ENCODE data around the gene PPP1R14B. TPM values are rescaled to one million over a fixed set of nuclear protein-coding genes. Genes with fewer than 3 reads are reported as not detected.

The PPP1R14B gene
- total RNA-seq, 2 experiments from 2014 or later, result 178 to 197 TPM

- peaks cover 50% of the 10 kb centered on the region for H3K4me1 Mint-ChIP-seq (ENCODE audit: low read depth)
- H3K9me3 Mint-ChIP-seq (ENCODE audit: insufficient read depth), result no peaks in the 10 kb centered on the region
- no peaks in the 10 kb centered on the region for H3K27me3 Mint-ChIP-seq (ENCODE audit: low read depth)
- ChIA-PET POLR2A (interaction anchor here (1.0 to 1.2 kb wide), 2 partner anchors 9 to 28 kb away, joined by 4 read pairs; partner anchors contain the start of genes NUDT22 and TRPT1), CTCF (interaction anchor here (0.6 to 1.9 kb wide), 4 partner anchors 9 to 69 kb away, joined by 3 to 6 read pairs (median 4); partner anchors contain the start of genes NUDT22 and TRPT1)
- peaks cover 34% of the 10 kb centered on the region for H3K36me3 Mint-ChIP-seq (ENCODE audit: low read depth)
- no peak for DNase-seq
- peak overlapping the region; percentile 81 for H3K27ac Mint-ChIP-seq
- H3K4me3 Mint-ChIP-seq, result peak overlapping the region; percentile 91
- no peak for ATAC-seq
These were observed 11.1 kb downstream of the PPP1R14B start for GRCh38 chr11:64235437-64236161.

DNA sequence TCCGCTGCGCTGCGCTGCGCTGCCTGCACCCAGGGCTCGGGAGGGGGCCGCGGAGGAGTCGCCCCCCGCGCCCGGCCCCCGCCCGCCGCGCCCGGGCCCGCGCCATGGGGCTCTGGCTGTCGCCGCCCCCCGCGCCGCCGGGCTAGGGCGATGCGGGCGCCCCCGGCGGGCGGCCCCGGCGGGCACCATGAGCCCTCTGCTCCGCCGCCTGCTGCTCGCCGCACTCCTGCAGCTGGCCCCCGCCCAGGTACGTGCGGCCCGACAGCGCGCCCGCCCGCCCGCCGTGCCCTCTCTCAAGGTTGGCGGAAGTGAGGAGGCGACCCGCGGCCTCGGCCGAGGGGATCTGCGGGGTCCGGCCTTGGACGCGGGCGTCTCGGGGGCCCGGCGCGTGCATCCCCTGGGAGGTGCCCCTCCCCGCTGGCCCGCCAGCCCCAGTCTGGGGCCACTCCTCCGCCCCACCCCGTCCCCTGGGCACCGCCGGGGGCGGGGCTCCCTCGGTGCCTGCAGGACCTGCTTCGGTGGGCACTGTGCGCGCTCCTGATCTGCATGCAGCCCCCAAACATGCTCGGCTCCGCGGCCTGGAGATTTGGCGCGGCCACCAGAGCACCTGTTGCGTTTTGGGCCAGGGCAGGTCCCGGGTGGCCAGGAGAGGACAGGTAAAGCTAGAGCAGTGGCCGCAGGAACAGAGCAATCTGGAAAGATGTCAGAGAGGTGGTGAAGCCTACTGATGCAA lies 11.9 kb downstream of the PPP1R14B start:
- ChIA-PET CTCF (interaction anchor here (1.9 kb wide), 1 partner anchor 8 kb away, joined by 6 read pairs; the partner anchor contains the start of genes NUDT22 and TRPT1), POLR2A (interaction anchor here (1.2 kb wide), 1 partner anchor 27 kb away, joined by 4 read pairs; no protein-coding TSS in a partner anchor)
- Mint-ChIP-seq H3K36me3 (ENCODE audit: low read depth) (peaks cover 33% of the 10 kb centered on the region), H3K27ac (peak overlapping the region; percentile 81), H3K4me3 (peak overlapping the region; percentile 91), H3K4me1 (ENCODE audit: low read depth) (peaks cover 45% of the 10 kb centered on the region), H3K9me3 (ENCODE audit: insufficient read depth) (no peaks in the 10 kb centered on the region), H3K27me3 (ENCODE audit: low read depth) (no peaks in the 10 kb centered on the region)
- ATAC-seq (peak; percentile 52), DNase-seq (peak; percentile 62)

DNA sequence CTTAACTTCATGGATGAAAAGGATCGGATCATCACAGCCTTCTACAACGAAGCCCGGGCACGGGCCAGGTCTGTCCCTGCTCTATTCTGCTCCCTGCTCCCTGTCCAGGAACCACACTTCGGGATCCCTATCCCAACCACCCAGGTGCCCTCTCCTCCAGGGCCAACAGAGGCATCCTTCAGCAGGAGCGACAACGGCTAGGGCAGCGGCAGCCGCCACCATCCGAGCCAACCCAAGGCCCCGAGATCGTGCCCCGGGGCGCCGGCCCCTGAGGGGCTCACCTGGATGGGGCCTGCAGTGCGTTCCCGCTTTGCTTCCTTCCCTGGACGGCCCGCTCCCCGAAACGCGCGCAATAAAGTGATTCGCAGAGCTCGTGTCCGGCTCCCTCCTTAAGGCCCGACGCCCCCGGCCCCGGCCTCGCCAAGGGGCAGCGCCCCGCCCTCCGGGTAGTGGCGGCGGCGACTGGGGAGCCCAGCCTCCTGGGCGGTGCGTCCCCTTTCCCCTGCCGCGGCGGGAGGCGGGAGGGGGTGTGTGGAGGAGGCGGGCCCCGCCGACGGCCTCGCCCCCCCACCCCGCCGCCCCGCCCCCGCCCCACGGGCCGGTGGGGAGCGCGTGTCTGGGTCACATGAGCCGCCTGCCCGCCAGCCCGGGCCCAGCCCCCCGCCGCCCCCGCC lies 12.7 kb downstream of the PPP1R14B start, which contains the start of gene VEGFB:
TSS of gene VEGFB (plus strand) at position 672 of the 674 bp plus-strand sequence. CDS start 250 bp downstream, outside the sequence.
- Mint-ChIP-seq H3K27me3 (ENCODE audit: low read depth) (no peaks in the 10 kb centered on the region), H3K4me1 (ENCODE audit: low read depth) (peaks cover 48% of the 10 kb centered on the region), H3K36me3 (ENCODE audit: low read depth) (peaks cover 38% of the 10 kb centered on the region), H3K4me3 (peak within 1 kb of the TSS; percentile 91), H3K9me3 (ENCODE audit: insufficient read depth) (no peaks in the 10 kb centered on the region), H3K27ac (peak within 1 kb of the TSS; percentile 81)
- ATAC-seq (peak; percentile 50), DNase-seq (peak; percentile 75)
- ChIA-PET CTCF (interaction anchor here (1.5 to 5.9 kb wide), 2 partner anchors 9 to 28 kb away, joined by 3 to 40 read pairs; partner anchors contain the start of gene FERMT3), POLR2A (interaction anchor here (2.1 kb wide), 1 partner anchor 27 kb away, joined by 12 read pairs; the partner anchor contains the start of gene FERMT3)

DNA sequence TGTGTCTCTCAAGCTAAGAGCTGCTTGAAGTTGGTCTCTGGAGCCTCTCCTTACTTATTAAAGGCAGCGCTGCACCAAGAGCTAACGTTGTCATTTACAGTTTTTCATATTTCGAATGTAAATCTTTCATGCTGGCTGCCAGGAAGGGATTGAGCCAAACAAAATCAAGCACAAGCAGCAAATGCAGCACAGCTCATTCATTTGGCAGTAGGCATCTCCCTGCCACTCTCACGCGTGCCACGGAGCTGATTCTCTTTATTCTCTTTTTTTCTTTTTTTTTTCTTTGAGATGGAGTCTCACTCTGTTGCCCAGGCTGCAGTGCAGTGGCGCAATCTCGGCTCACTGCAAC lies 13.8 kb downstream of the PPP1R14B start:
- Mint-ChIP-seq H3K36me3 (ENCODE audit: low read depth) (peaks cover 30% of the 10 kb centered on the region), H3K9me3 (ENCODE audit: insufficient read depth) (no peaks in the 10 kb centered on the region), H3K27ac (no peak overlapping the region), H3K27me3 (ENCODE audit: low read depth) (no peaks in the 10 kb centered on the region), H3K4me1 (ENCODE audit: low read depth) (peaks cover 53% of the 10 kb centered on the region), H3K4me3 (peak overlapping the region; percentile 31)
- CTCF ChIA-PET, result interaction anchor here (0.8 to 5.9 kb wide), 4 partner anchors 10 to 72 kb away, joined by 3 to 40 read pairs (median 3); partner anchors contain the start of gene FERMT3
- POLR2A ChIA-PET, result interaction anchor here (0.6 to 2.1 kb wide), 10 partner anchors 8 to 858 kb away, joined by 3 to 12 read pairs (median 4); partner anchors contain the start of genes FERMT3, FKBP2, PRDX5 and TRMT112
- no peak for ATAC-seq
- no peak for DNase-seq

GRCh38 chr11:64232182-64232966 lies 14.4 kb downstream of the PPP1R14B start:
- peak overlapping the region; percentile 91 for H3K27ac Mint-ChIP-seq
- H3K9me3 Mint-ChIP-seq (ENCODE audit: insufficient read depth), result no peaks in the 10 kb centered on the region
- no peaks in the 10 kb centered on the region for H3K27me3 Mint-ChIP-seq (ENCODE audit: low read depth)
- no peak for ATAC-seq
- H3K36me3 Mint-ChIP-seq (ENCODE audit: low read depth), result peaks cover 28% of the 10 kb centered on the region
- H3K4me1 Mint-ChIP-seq (ENCODE audit: low read depth), result peaks cover 59% of the 10 kb centered on the region
- CTCF ChIA-PET, result interaction anchor here (0.8 to 5.9 kb wide), 7 partner anchors 9 to 1150 kb away, joined by 3 to 40 read pairs (median 3); partner anchors contain the start of genes FERMT3 and FKBP2
- POLR2A ChIA-PET, result interaction anchor here (0.6 to 2.1 kb wide), 10 partner anchors 7 to 859 kb away, joined by 3 to 12 read pairs (median 4); partner anchors contain the start of genes FERMT3, FKBP2, PRDX5 and TRMT112
- peak overlapping the region; percentile 87 for H3K4me3 Mint-ChIP-seq
- no peak for DNase-seq

GRCh38 chr11:64231546-64231945 lies 15.2 kb downstream of the PPP1R14B start:
- Mint-ChIP-seq H3K27ac (peak overlapping the region; percentile 91), H3K4me3 (peak overlapping the region; percentile 87)

GRCh38 chr11:64230985-64231365 lies 15.8 kb downstream of the PPP1R14B start:
- peak overlapping the region; percentile 87 for H3K4me3 Mint-ChIP-seq
- ATAC-seq, result no peak
- ChIA-PET CTCF (interaction anchor here (1.0 to 5.9 kb wide), 7 partner anchors 9 to 74 kb away, joined by 3 to 40 read pairs (median 3); partner anchors contain the start of genes FERMT3 and FKBP2), POLR2A (interaction anchor here (1.0 to 2.7 kb wide), 3 partner anchors 9 to 24 kb away, joined by 3 to 14 read pairs (median 4); partner anchors contain the start of genes FERMT3 and FKBP2)
- peaks cover 26% of the 10 kb centered on the region for H3K36me3 Mint-ChIP-seq (ENCODE audit: low read depth)
- DNase-seq, result no peak
- H3K9me3 Mint-ChIP-seq (ENCODE audit: insufficient read depth), result no peaks in the 10 kb centered on the region
- peaks cover 63% of the 10 kb centered on the region for H3K4me1 Mint-ChIP-seq (ENCODE audit: low read depth)
- no peaks in the 10 kb centered on the region for H3K27me3 Mint-ChIP-seq (ENCODE audit: low read depth)
- H3K27ac Mint-ChIP-seq, result peak overlapping the region; percentile 91

More at GRCh38 chr11:64231546-64231945, 15.2 kb downstream of the PPP1R14B start:
- H3K9me3 Mint-ChIP-seq (ENCODE audit: insufficient read depth), result no peaks in the 10 kb centered on the region
- H3K27me3 Mint-ChIP-seq (ENCODE audit: low read depth), result no peaks in the 10 kb centered on the region
- no peak for DNase-seq
- ATAC-seq, result no peak
- H3K4me1 Mint-ChIP-seq (ENCODE audit: low read depth), result peaks cover 65% of the 10 kb centered on the region
- peaks cover 26% of the 10 kb centered on the region for H3K36me3 Mint-ChIP-seq (ENCODE audit: low read depth)
- ChIA-PET CTCF (interaction anchor here (0.9 to 5.9 kb wide), 6 partner anchors 10 to 1150 kb away, joined by 3 to 40 read pairs (median 3); partner anchors contain the start of genes FERMT3 and FKBP2), POLR2A (interaction anchor here (1.0 to 2.7 kb wide), 3 partner anchors 8 to 86 kb away, joined by 3 to 14 read pairs (median 6); partner anchors contain the start of genes FERMT3, PRDX5 and TRMT112)

DNA sequence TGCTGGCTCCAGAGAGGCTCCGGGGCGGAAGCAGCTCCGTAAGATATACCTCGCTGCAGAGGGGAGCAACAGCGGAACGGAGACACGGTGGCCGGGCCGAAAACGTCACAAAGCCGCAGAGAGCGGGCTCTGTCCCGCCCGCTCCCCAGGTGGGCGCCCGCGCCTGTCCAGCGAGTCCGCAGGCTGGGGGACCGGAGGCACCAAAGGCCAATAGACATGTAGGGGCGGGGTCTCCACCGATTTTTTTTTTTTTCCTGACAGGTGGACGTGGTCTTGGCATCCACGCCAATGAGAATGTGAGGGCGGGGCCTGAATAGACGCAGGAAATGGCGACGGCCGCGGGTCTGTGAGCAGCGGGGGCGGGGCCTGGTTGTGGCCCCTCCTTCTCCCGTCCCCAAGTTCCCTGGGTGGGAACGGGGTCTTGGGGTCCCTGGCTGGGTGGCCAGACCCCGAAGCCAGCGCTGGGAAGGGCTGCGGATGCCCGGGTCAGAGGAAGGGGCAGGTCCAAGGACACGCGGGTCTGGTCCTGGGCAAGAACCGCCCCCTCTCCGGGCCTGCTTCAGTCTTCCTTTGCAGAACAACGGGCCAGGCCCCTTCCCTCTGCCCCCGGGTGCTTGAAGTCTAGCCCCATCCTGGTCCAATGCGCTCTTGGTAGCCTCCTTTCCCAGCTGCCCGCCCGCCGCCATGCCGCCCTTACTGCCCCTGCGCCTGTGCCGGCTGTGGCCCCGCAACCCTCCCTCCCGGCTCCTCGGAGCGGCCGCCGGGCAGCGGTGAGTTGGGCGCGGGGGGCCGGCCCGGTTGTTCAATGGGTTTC lies 16.4 kb downstream of the PPP1R14B start, which contains the start of gene DNAJC4:
TSS of gene DNAJC4 (plus strand) at position 378 of the 814 bp plus-strand sequence. CDS start at position 685, 307 bp downstream.
- H3K9me3 Mint-ChIP-seq (ENCODE audit: insufficient read depth), result no peaks in the 10 kb centered on the region
- ATAC-seq (peak; percentile 52), DNase-seq (peak; percentile 94)
- H3K27me3 Mint-ChIP-seq (ENCODE audit: low read depth), result no peaks in the 10 kb centered on the region
- CTCF ChIA-PET, result interaction anchor here (0.8 to 5.9 kb wide), 6 partner anchors 10 to 74 kb away, joined by 3 to 40 read pairs (median 5); partner anchors contain the start of genes CATSPERZ and FERMT3
- H3K27ac Mint-ChIP-seq, result peak within 1 kb of the TSS; percentile 91
- H3K36me3 Mint-ChIP-seq (ENCODE audit: low read depth), result peaks cover 24% of the 10 kb centered on the region
- H3K4me1 Mint-ChIP-seq (ENCODE audit: low read depth), result peaks cover 59% of the 10 kb centered on the region
- POLR2A ChIA-PET, result interaction anchor here (0.6 to 2.7 kb wide), 6 partner anchors 10 to 1639 kb away, joined by 3 to 14 read pairs (median 4); partner anchors contain the start of genes FERMT3, FKBP2 and TUT1
- H3K4me3 Mint-ChIP-seq, result peak within 1 kb of the TSS; percentile 87

- peak overlapping the region; percentile 87 for H3K4me3 Mint-ChIP-seq
- no peaks in the 10 kb centered on the region for H3K27me3 Mint-ChIP-seq (ENCODE audit: low read depth)
- ChIA-PET POLR2A (interaction anchor here (0.6 to 2.7 kb wide), 6 partner anchors 10 to 1638 kb away, joined by 3 to 14 read pairs (median 4); partner anchors contain the start of genes FERMT3, FKBP2 and TUT1), CTCF (interaction anchor here (0.8 to 5.9 kb wide), 5 partner anchors 14 to 75 kb away, joined by 3 to 40 read pairs (median 6); partner anchors contain the start of genes CATSPERZ and FERMT3)
- H3K36me3 Mint-ChIP-seq (ENCODE audit: low read depth), result peaks cover 21% of the 10 kb centered on the region
- no peaks in the 10 kb centered on the region for H3K9me3 Mint-ChIP-seq (ENCODE audit: insufficient read depth)
- peaks cover 60% of the 10 kb centered on the region for H3K4me1 Mint-ChIP-seq (ENCODE audit: low read depth)
- ATAC-seq (no peak), DNase-seq (no peak)
- H3K27ac Mint-ChIP-seq, result peak overlapping the region; percentile 91
These were observed 17.0 kb downstream of the PPP1R14B start for GRCh38 chr11:64229744-64230170.
